Heart left ventricle (tissue), 13 donors: ENCODE results near the gene RTBDN.

ENCODE experiments used
- POLR2A ChIP-seq, 2 donors: fragments of 450-650 bp; IDR thresholded peaks; one replicate each; pipeline ENCODE4 v1.6.1; 2017; ENCODE audit warnings: antibody characterized with exemption in 2 of 2, mild to moderate bottlenecking in 2 of 2, moderate library complexity in 2 of 2
- TF ChIP-seq, protein P1 (sequence below), 12 donors: fragments of 200-600 bp; sonication (generic) in 4 of 12; IDR thresholded peaks; one replicate each; pipeline versions ENCODE4 v1.5.0 to v1.8.0; 2018 to 2022; ENCODE audit warnings: antibody characterized with exemption in 12 of 12, mild to moderate bottlenecking in 5 of 12
- donor health status: ischemic (EF 13 %, LVEDD 7.1; RV severe dilation, severe dysfunction).
- donor health status: DM: no; HTN: yes; CAD: no.
- donor health status: DM: no; HTN: no; CAD: no.
- donor health status: ischemic (EF 25% LVEDD 6.9; RV normal size, moderate dysfunction).
- donor health status: ischemic (EF 25% LVEDD 5.7; RV mildly dilated, moderate dysfunction).
- donor health status: ischemic (EF 35%, LVEDD 5.7; RV mildly dilated, moderate dysfunction).
- donor health status: nonischemic (EF 11% LVEDD 7.7; RV severe dilation, severe dysfunction).
- donor health status: DM: yes; HTN: yes; CAD: no.
- donor health status: PGD.
- donor health status: ischemic (EF 29% LVEDD 5.4; RV normal size, mild dysfunction).
- donor health status: nonischemic (EF 23%, LVEDD 6.1; RV moderate dilation, normal function).

DNA sequence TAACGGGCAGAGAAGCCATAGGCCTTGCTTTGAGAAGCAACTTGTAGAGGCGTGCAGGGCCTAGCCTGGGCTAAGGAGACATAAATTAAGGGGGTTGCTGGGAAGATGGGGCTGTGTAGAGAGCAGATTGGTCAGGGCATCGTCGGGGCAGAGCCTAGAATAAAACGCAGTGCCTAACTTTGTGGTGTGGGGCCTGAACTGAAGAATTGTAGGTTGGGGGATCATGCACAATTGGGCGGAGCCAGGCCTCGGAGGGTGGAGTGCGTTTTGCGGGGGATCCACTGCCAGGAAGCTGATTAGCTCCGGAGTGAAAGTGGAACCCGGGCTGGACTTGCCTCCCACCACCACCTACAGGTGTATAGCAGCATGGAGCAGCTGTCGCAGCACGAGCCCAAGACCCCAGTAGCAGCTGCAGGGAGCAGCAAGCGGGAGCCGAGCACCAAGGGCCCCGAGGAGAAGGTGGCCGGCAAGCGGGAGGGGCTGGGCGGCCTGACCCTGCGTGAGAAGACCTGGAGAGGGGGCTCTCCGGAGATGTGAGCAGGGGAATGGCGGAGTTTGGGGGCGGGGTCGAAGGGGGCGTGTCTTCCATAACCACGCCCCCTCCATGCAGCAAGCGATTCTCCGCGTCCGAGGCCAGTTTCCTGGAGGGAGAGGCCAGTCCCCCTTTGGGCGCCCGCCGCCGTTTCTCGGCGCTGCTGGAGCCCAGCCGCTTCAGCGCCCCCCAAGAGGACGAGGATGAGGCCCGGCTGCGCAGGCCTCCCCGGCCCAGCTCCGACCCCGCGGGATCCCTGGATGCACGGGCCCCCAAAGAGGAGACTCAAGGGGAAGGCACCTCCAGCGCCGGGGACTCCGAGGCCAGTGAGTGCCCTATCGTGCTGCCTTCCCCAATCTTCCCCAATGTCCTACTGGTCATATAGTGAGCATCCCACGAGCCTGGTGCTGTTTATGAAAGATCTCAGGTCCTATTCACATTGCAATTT, 33.0 kb upstream of the RTBDN start:
- TF ChIP-seq, protein P1, sequence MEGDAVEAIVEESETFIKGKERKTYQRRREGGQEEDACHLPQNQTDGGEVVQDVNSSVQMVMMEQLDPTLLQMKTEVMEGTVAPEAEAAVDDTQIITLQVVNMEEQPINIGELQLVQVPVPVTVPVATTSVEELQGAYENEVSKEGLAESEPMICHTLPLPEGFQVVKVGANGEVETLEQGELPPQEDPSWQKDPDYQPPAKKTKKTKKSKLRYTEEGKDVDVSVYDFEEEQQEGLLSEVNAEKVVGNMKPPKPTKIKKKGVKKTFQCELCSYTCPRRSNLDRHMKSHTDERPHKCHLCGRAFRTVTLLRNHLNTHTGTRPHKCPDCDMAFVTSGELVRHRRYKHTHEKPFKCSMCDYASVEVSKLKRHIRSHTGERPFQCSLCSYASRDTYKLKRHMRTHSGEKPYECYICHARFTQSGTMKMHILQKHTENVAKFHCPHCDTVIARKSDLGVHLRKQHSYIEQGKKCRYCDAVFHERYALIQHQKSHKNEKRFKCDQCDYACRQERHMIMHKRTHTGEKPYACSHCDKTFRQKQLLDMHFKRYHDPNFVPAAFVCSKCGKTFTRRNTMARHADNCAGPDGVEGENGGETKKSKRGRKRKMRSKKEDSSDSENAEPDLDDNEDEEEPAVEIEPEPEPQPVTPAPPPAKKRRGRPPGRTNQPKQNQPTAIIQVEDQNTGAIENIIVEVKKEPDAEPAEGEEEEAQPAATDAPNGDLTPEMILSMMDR (IDR thresholded peaks at IDR 0.05), result no peak
- TF ChIP-seq POLR2A (IDR thresholded peaks at IDR 0.05), result no peak
